CD4-positive, alpha-beta T cell treated with Interleukin-21 for 1 hour (primary cell): ENCODE results near the gene ATG101.

ENCODE experiments used
- DNase-seq: peaks from one replicate; pipeline ENCODE4 v3.0.0-alpha.2; 2020

Gene ATG101

DNA sequence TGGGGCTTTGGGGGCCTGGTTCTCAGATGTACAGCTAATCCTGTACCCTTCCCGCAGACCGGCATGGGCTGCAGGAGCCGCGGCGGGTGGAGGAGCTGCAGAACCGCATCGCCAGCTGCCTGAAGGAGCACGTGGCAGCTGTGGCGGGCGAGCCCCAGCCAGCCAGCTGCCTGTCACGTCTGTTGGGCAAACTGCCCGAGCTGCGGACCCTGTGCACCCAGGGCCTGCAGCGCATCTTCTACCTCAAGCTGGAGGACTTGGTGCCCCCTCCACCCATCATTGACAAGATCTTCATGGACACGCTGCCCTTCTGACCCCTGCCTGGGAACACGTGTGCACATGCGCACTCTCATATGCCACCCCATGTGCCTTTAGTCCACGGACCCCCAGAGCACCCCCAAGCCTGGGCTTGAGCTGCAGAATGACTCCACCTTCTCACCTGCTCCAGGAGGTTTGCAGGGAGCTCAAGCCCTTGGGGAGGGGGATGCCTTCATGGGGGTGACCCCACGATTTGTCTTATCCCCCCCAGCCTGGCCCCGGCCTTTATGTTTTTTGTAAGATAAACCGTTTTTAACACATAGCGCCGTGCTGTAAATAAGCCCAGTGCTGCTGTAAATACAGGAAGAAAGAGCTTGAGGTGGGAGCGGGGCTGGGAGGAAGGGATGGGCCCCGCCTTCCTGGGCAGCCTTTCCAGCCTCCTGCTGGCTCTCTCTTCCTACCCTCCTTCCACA is 11.0 kb upstream of the ATG101 start:
- peak; percentile 36 for DNase-seq

DNA sequence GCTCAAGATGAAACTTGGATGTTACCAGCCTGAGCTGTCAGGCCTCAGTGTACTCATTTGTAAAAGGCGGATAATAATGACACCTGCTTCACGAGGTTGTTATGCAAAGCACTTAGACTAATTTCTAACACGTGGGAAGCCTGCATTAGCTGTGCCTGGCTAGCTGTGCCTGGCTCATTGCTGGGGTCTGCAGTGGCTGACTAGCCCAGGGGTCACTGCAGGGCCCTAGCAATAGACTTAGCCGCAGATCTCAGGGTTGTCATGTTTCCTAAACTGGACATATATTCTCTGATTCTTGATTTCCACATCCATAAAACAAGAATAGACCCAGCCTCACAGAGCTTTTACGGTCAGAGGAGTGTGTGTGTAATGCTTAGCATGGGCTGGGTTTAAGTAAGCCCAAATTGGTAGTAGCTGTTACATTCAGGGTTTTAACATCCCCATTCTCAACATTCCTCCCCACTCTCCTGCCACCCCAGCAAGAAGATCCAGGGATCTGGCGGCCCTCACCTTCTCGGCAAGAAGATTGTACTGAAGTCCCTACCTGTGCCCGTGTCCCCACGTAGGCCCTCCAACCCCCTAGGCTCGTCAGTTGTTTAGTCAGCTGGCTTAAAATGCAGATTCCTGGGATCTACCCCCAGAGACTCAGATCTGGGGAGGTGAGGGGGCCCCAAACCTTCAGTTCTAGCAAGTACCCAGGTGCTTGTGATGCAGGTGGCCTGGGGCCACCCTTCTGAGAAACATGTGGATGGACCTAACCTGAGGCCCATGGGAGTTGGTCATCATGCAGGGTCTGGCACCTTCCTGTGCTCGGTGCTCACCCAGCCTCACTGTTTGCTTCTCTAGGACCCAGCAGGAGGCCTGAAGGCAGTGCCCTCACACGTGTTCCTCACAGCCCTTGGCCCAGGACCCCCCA is 9.9 kb upstream of the ATG101 start:
- peak; percentile 62 for DNase-seq

DNA sequence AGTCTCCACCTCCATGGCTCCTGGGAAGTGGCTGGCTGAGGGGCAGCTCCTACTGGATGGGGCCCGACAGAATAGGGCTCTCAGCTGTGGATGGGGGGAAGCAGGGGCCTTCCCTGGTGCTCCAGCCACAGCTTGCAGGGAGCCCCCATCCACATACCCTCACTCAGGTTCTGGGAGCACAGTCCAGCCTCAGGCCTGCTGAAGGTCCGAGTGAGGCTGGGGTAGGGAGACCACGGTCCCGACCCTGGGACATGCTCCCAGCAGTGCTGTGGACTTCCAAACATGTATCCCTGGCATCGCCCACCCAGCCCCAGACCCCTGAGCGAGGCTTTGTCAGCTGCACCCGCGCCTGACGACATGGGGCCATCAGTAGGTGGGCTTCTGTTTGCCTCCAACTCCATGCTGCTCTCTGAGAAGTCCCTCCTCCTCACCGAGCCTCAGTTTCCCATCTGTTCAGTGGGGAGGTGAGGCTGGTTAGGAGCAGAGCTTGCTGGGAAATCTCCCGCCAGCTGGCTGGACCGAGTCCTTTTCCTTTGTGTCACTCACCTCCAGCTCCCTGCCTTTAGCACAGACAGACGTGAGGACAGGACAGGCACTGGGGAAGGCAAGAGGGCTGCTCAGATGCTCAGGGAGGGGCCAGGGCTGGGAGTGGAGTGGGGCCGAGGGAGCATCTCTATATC is 9.1 kb upstream of the ATG101 start:
- DNase-seq: peak; percentile 48

DNA sequence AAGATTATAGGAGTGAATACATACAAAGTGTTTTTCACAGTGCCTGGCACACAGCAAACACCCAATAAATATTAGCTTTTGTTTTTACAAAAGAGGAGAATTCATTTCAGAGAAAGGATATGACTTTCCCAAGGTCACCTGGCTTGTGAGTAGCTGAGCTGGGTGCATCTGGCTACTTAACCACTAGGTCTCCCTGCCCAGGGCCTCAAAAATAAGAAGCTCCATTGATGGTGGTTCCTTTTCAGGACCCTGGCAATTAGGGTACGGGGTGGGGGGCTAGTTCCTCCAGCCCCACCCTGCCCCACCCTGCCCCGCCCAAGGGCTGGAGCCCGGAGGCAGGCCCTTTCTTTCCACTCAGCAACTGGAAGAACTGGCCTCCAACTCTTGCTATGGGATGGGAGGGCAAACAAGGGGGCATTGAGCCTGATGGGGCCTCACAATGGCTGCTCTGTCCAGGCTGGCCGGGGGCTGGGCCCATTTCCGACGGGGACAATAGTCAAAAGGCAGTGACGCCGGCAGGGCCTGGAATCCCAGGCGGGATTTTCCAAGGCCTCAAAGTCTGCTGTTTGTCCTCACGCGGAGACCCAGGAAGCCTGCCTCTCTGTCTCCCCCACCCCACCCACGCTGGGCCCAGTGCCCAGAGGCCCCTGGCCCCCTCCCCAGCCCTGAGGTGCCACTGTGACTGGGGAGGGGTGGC is 8.2 kb upstream of the ATG101 start:
- DNase-seq: peak; percentile 34

DNA sequence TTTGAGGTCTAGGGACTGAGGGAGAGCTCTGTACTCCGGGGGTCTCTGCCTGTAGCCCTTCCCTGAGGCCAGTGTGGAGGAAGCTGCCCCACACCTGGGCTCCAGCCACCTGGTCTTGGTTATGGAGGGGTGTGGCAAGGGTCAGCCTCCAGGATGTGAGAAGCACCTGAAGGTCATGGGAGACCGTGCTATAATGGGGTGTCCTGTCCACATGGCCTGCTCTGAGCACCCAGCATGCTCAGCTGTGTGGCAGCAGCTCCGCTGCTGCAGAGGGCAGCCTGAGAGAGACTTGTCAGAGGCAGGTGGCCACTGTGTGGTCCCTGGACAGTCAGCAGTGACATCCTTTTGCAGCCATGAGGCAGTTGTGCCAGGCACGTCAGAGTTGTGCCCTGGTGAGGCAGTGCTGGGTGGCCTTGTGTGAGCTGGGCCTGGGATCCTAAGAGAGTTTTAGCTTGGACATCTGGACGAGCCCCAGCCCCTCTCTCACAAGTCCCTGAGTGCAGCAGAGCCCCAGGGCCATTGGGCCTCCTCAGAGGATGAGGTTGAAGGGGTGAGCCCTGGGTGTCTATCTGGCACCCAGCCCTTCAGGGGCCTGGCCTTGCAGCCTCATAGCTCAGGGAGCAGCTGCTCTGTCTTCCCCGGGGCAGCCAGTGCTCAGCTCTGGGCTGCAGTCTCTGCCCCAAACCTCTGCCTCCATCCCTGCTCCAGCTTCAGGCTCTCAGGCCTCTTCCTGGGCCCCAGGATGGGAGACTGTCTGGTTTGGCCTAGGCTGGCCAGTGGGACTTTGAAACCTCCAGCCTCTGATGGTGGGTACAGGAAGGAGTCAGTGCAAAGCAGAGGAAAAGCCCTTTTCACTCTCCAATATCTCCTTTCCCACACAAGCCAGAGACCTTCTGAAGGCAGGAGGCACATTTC is 7.4 kb upstream of the ATG101 start:
- no peak for DNase-seq

DNA sequence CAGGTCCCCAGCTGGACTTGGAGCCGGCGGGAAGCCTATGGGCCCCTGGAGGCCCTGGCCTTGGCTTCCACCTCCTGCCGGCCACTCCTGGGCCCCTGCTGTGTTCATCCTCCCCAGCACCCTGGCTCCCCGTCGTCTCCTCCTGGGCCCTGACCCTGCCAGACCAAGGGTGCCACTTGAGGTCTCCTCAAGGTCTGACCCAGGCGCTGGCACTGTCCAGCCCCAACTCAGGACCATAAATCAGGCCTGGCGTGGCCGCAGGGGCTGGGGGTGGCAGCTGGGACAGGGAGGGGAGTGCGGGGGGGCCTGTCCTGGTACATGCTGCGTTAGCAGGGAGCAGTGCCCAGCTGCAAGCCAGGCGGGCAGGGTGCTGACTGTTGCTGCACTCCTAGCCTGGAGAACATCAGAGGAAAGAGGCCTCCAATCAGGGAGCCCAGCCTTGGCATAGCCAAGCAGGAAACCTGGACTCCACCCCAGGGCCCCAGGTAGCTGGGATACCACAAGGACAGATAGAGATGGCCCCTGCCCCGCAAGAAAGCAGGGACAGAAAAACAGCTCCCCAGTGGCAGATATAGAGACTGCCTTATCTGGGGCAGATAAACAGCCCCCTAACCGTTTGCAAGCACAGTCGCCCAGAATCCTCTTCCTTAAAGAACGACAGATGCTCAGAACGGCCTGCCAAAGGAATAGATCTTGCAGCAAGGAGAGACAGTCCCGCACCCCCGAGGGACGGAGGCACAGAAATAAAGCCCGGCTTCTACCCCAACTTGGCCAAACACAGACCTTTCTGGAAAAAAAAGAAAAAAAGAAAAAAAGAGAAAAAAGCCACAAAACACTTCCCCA is 6.5 kb upstream of the ATG101 start:
- no peak for DNase-seq

DNA sequence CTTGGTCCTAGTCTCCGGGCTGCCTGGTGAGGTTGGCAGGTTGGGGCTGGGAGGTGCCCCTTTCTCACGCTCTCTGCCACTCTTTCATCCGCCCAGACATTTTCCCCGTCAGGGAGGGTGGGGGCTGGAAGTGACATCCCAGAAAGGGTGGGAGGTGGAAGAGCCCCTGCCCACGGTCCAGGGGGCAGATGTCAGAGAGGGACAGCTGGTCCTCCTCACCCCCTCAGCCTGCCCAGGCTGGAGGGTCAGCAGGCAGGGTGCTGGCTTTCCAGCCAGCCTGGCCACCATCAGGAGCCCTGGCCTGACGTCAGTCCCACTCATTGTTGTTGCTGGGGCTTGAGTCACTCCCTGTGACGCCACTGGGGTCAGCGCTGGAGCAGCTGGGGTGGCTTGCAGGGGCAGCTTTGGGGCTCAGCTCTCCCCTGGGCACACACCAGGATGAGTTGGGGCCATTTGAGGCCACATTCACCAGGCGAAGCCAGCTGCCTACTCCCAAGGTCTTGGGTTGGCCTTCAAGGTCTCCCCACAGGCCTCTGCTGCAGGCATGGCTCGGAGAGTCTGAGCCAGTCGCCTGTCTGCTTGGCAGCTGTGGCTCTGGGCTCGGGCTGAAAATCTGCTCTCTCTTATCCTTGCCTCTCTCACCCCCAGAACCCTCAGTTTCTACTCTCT is 5.7 kb upstream of the ATG101 start:
- no peak for DNase-seq

DNA sequence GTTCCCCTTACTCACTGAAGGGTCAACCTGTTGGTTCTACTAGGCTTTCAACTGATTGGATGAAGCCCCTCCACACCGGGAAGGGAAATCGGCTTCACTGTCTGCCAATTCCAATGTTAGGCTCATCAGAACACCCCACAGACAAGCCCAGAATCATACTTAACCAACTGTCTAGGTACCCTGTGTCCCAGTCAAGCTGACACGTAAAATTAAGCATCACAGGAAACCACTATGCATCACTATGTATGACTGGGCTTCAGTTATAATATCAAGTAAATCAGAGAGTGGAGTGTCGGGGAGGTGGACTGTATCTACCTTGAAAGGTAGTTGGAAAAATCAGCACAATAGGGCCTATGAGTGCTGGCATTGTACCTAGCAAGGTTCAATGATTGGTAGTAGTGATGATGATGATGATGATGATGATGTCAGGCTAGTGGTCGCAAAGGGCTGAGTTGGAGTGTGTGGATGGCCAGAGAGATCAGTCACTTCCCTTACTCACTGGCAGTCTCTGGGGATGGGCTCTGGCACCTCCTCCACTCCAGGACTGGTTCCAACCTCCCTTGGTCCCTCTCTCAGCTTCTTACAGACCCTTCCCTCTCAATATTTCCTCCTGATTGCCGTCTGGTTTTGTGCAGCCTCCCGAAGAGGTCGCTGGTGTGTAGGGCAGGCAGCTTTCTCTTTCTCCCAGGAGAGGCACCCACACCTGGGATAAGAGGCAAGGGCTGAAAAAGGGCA is 3.3 kb upstream of the ATG101 start:
- no peak for DNase-seq

DNA sequence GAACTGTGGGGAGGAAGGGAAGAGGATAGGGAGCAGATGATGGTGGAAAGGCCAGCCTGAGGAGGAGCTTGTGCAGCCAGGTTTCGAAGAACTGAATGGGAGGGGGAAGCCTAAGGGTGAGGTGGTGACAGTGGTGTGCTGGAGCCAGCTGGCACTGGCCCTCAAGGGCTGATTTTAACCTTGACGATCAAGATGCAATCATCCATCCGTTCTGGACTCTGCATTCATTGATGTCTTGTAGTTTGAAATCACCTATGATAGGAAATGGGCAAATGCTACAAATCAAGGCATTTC is 2.8 kb upstream of the ATG101 start:
- no peak for DNase-seq

DNA sequence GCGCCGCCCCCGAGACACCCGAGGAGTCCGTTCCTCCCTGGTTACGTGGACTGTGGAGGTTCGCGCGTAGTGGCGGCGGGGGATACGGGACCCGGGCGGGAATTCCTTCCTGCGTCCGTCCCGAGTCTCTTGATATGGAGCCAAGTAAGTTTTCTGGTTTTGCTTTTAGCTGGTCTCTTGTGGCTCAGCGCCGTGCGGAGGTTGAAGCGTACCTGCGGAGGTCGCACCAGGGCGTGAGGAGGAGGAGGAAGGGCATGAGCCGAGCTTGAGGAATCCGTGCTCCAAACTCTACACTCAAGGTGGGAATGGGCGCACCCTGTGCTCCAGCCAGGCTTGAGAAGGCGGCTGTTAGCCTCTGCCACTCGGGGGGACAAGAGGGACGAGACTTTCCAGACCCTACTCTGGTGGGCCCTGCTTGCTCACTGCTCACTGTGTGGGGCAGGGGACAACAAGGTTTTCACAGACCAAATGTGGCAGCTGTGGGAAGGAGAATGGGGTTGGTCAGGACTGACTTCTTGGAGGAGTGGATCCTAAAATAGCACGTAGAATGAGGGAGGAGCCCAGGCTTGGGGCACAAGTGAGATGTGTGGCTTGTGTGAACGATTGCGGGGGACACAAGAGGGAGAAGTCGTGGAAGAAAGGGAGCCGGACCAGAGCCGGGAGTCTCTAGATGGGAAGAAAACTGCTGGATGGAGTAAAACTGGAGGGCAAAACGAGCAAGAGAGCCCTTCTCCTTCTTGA is 577 bp downstream of the ATG101 start:
- DNase-seq: no peak

DNA sequence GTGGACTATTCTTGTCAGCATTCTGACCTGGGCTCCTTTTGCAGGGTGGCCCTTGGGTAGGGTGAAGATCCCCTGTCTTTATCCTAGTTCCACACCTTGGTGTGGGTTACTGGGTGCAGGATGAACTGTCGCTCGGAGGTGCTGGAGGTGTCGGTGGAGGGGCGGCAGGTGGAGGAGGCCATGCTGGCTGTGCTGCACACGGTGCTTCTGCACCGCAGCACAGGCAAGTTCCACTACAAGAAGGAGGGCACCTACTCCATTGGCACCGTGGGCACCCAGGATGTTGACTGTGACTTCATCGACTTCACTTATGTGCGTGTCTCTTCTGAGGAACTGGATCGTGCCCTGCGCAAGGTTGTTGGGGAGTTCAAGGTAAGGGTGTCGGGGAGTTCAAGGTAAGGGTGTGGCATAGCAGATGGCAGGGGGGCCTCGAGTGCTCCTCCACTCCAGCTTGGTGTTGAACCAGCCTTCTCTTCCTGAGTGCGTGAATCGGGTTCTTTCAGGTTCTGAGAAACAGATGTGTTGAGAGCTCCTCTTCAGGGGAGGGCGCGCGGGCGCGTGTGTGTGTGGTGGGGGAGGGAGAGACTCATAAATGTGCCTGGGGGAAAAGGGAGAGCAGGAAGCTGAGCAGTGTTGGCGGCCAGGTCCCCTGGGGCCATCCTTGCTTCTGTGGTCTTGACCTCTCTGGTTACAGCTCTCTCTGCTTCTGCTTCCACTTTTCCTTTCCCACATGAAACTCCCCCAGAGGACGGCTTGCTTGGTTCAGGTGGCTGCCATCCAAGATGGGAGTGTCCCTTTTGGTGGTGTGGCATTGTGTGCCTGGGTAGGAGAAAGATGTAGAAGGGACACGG is 4.0 kb downstream of the ATG101 start:
- no peak for DNase-seq

DNA sequence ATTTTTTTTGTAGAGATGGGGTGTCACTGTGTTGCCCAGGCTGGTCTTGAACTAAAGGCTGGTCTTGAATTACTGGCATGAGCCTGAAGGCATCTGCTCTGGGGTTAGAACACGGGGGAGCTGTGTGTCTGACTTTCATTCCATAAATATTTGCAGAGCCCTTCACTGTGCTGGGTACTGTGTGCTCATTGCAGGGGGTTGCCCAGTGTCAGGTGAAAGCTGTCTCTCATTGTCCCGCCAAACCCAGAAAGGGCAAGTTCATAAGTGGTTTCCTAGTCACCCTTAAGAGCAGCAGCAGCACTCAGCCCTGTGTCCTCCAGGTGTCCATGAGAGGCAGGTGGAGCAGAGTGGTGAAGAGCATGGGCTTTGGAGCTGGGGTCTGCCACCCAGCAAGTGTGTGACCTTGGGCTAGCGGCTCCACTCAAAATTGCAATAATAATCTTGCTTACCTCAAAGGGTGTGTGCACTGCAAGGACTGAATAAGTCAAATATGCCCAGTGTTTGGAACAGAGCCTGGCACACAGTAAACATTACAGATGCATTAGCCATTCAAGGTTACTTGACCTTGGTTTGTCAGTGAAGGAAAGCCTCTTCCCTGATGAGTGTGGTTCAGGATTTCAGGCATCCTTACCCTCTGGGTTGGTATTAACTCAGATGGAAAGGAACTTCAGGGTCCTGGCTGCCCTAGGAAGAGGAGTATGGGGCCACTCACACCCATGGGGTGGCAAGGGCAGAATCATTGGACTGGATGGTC is 5.4 kb downstream of the ATG101 start:
- no peak for DNase-seq

DNA sequence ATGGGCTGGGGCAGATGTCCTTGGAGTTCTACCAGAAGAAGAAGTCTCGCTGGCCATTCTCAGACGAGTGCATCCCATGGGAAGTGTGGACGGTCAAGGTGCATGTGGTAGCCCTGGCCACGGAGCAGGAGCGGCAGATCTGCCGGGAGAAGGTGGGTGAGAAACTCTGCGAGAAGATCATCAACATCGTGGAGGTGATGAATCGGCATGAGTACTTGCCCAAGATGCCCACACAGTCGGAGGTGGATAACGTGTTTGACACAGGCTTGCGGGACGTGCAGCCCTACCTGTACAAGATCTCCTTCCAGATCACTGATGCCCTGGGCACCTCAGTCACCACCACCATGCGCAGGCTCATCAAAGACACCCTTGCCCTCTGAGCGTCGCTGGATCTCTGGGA is 7.0 kb downstream of the ATG101 start:
- no peak for DNase-seq

DNA sequence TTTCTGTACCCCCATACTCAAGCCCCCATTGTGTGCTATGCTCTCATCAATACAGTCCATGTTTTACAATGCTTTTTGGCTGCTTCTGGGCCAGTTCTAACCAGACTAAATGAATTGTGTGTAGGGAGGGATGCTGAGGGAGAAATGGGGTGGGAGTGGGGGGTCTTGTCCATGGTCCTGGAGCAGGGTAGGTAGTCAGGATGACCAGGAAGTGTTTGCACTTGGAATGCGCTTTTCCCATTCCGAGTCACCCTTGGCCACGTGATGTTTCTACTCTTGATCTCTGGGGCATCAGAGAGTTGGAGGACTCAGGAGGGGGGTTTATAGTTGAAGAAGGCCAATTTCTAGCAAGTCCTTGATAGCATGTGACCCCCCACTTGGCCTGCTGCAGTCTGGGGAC is 8.5 kb downstream of the ATG101 start:
- no peak for DNase-seq

DNA sequence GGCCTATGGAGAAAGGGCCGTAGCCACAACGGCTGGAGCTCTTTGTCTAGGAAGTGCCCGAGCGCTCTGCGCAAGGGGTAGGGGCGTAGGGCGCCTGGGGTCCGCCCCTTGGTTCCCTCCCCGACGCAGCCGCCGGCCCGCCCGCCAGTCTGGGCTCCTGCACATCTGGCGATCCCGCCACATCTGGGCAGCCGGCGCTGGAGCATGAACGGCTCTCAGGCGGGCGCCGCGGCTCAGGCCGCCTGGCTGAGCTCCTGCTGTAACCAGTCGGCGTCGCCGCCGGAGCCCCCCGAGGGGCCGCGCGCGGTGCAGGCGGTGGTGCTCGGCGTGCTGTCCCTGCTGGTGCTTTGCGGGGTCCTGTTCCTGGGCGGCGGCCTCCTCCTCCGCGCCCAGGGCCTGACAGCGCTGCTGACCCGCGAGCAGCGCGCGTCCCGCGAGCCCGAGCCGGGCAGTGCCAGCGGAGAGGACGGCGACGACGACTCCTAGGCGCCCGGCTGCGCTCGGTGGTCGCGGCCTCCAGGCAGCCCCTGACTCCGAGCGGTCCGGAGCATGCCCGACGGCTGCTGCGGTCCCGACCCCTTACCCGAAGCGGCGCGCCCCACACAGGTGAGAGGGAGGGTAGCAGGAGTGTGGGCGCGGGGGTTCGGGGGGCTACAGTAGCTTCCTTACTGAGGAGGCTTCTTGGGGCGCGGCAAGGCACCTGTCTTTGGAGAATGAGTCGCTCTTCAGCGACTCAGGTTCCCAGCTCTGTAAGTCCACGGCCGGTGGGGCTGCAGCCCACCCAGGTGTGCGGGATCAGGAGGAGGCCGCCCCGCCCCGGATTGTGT is 10.0 kb downstream of the ATG101 start, which contains the start of gene SMIM41:
TSS of gene SMIM41 (plus strand) at position 129 of the 827 bp plus-strand sequence. CDS start at position 205, 76 bp downstream.
- DNase-seq: no peak
